Measurements from ENCODE around the gene GLIPR2. TPM values are rescaled to one million over a fixed set of nuclear protein-coding genes. Genes with fewer than 3 reads are reported as not detected.

The GLIPR2 gene
- total and polyA plus RNA-seq, 2 donors (not counting 3 experiments of a cell fraction or from before 2014, with no cell fraction given): 22.0 to 42.4 TPM

GRCh38 chr9:36137392-36138004 is 965 bp downstream of the GLIPR2 start:
- Histone ChIP-seq H2AFZ (ENCODE audit: low read depth, low read length) (peak overlapping the region; percentile 82), H3K36me3 (ENCODE audit: control insufficient read depth in 2 of 2, extremely low read depth in 1 of 2, insufficient read depth in 2 of 2, low read length in 2 of 2) (no peaks in the 10 kb centered on the region), H4K20me1 (replicated peaks; ENCODE audit: control insufficient read depth, extremely low read depth, insufficient read depth, low read length) (no peaks in the 10 kb centered on the region), H3K4me2 (ENCODE audit: insufficient read depth, low read length) (peak overlapping the region; percentile 74), H3K27ac (ENCODE audit: insufficient read depth, low read depth, low read length) (no peak overlapping the region), H3K4me3 (replicated peaks in 1 of 3; ENCODE audit: insufficient read depth in 1 of 3, low read depth in 1 of 3, low read length in 3 of 3) (peak overlapping the region; percentile 40 to 62 (median 61)), H3K79me2 (ENCODE audit: control insufficient read depth, insufficient read depth, low read length) (no peaks in the 10 kb centered on the region), H3K9ac (replicated peaks; ENCODE audit: extremely low read depth, insufficient read depth, low read length) (no peak overlapping the region), H3K27me3 (ENCODE audit: control insufficient read depth in 2 of 2, insufficient read depth in 2 of 2, low read length in 2 of 2) (no peaks in the 10 kb centered on the region), H3K9me1 (replicated peaks; ENCODE audit: control insufficient read depth, extremely low read depth, insufficient read depth, low read length) (no peaks in the 10 kb centered on the region), H3K9me3 (replicated peaks; ENCODE audit: control insufficient read depth, insufficient read depth, low read length) (no peaks in the 10 kb centered on the region), H3K4me1 (ENCODE audit: control insufficient read depth, extremely low read depth, insufficient read depth, low read length) (peaks cover 11% of the 10 kb centered on the region)
- intact Hi-C loops (cut with micrococcal nuclease): loop anchor here (2.0 kb wide), 2 partner anchors 13 to 35 kb away; no protein-coding TSS in a partner anchor
- CTCF ChIA-PET: interaction anchor here (0.8 to 8.0 kb wide), 9 partner anchors 9 to 183 kb away, joined by 3 to 76 read pairs (median 5); partner anchors contain the start of gene CLTA
- TF ChIP-seq MAX (IDR thresholded peaks at IDR 0.05; ENCODE audit: insufficient read depth, insufficient read length) (no peak), CTCF (IDR thresholded peaks at IDR 0.05; ENCODE audit: extremely low read depth in 1 of 2, insufficient read depth in 1 of 2, low read depth in 1 of 2, low read length in 2 of 2) (no peak), MYC (IDR thresholded peaks at IDR 0.05; ENCODE audit: low read depth, low read length) (no peak), EZH2 (IDR thresholded peaks at IDR 0.05; ENCODE audit: borderline replicate concordance, low read depth, low read length, severe bottlenecking) (no peak), FOS (IDR thresholded peaks at IDR 0.05; ENCODE audit: borderline replicate concordance, insufficient read depth, low read length) (no peak), POLR2AphosphoS5 (IDR thresholded peaks at IDR 0.05; ENCODE audit: insufficient read depth, low read depth, low read length) (no peak), GATA2 (IDR thresholded peaks at IDR 0.05; ENCODE audit: insufficient read depth, insufficient read length, low read depth, low read length) (no peak), JUN (IDR thresholded peaks at IDR 0.05; ENCODE audit: borderline replicate concordance, insufficient read depth, insufficient read length, low read depth) (no peak), POLR2A (IDR thresholded peaks at IDR 0.05; ENCODE audit: low read depth, low read length) (no peak)
- FAIRE-seq: no peak
- peak; percentile 44 for DNase-seq (ENCODE audit: low read depth, low spot score)
- dilution Hi-C loops (cut with MboI; ENCODE audit: extremely low pct_ligation_motif_present, low sequenced_read_pairs): no loop called here
- BruUV-seq (replicated peaks): TSS peak; percentile 42
- POLR2A ChIA-PET: no interaction called here
